CD4-positive, alpha-beta T cell treated with Interleukin-17A for 1 hour (primary cell): ENCODE data around the gene TMEM52B.
"Not testable (repeated sequence)": the region's sequence is repeated elsewhere in the genome, so short reads cannot be mapped to it uniquely, and the experiment has no call there.

Source experiments
- DNase-seq: peaks from one replicate; pipeline ENCODE4 v3.0.0-alpha.2; 2020

Gene TMEM52B

GRCh38 chr12:10211940-10212738 is 33.3 kb downstream of the TMEM52B start:
- DNase-seq: peak; percentile 90

GRCh38 chr12:10212739-10213131 is 33.9 kb downstream of the TMEM52B start, which contains the start of gene GABARAPL1:
GABARAPL1 (plus strand) TSS chr12:10212877; CDS start chr12:10213130, 253 bp downstream.
- peak; percentile 88 for DNase-seq

GRCh38 chr12:10213168-10214135 is 34.6 kb downstream of the TMEM52B start:
- peak; percentile 88 for DNase-seq

- no peak for DNase-seq
Measured at GRCh38 chr12:10214136-10214894, 35.5 kb downstream of the TMEM52B start.

- no peak for DNase-seq
Measured at GRCh38 chr12:10214895-10215267, 36.0 kb downstream of the TMEM52B start.

GRCh38 chr12:10215436-10215835 is 36.6 kb downstream of the TMEM52B start:
- DNase-seq: peak; percentile 34

GRCh38 chr12:10215946-10216345 is 37.1 kb downstream of the TMEM52B start:
- peak; percentile 55 for DNase-seq

- DNase-seq: no peak
Measured at GRCh38 chr12:10218021-10218420, 39.2 kb downstream of the TMEM52B start.

- DNase-seq: no peak
Measured at GRCh38 chr12:10220398-10221077, 41.7 kb downstream of the TMEM52B start.

GRCh38 chr12:10221846-10222245 is 43.0 kb downstream of the TMEM52B start:
- no peak for DNase-seq

- no peak for DNase-seq
Measured at GRCh38 chr12:10223208-10223607, 44.4 kb downstream of the TMEM52B start.

- not testable (repeated sequence) for DNase-seq
Measured at GRCh38 chr12:10225426-10225825, 46.6 kb downstream of the TMEM52B start.

- DNase-seq: no peak
Measured at GRCh38 chr12:10226086-10226485, 47.3 kb downstream of the TMEM52B start.

- no peak for DNase-seq
Measured at GRCh38 chr12:10226731-10227130, 47.9 kb downstream of the TMEM52B start.

- DNase-seq: no peak
Measured at GRCh38 chr12:10227648-10228047, 48.8 kb downstream of the TMEM52B start.

GRCh38 chr12:10234562-10234961 is 55.7 kb downstream of the TMEM52B start:
- no peak for DNase-seq

GRCh38 chr12:10235761-10236631 is 57.2 kb downstream of the TMEM52B start:
- DNase-seq: peak; percentile 62

- no peak for DNase-seq
Measured at GRCh38 chr12:10236720-10237119, 57.9 kb downstream of the TMEM52B start.

GRCh38 chr12:10238526-10238925 is 59.7 kb downstream of the TMEM52B start:
- no peak for DNase-seq

GRCh38 chr12:10241290-10241689 is 62.5 kb downstream of the TMEM52B start:
- DNase-seq: no peak
